ENCODE data around the gene UTS2R. TPM values are rescaled to one million over a fixed set of nuclear protein-coding genes. Genes with fewer than 3 reads are reported as not detected.

The UTS2R gene

GRCh38 chr17:82424001-82424862 lies 52.7 kb downstream of the UTS2R start:
- H3K4ac ChIP-seq (ENCODE audit: low read length), result no peak overlapping the region
- H3K4me1 ChIP-seq (ENCODE audit: control insufficient read depth in 2 of 2, insufficient read depth in 1 of 2, low read depth in 1 of 2, low read length in 2 of 2), result no peaks in the 10 kb centered on the region
- no peak overlapping the region for H3K27ac ChIP-seq (replicated peaks; ENCODE audit: low read length)
- no peak overlapping the region for H4K91ac ChIP-seq (ENCODE audit: low read depth, low read length, poor library complexity)
- H2BK5ac ChIP-seq (ENCODE audit: low read length), result no peak overlapping the region
- no peak overlapping the region for H3K4me2 ChIP-seq (ENCODE audit: insufficient read depth, low read length, poor library complexity, severe bottlenecking)
- no peaks in the 10 kb centered on the region for H3K79me1 ChIP-seq (ENCODE audit: low read depth, low read length)
- no peak overlapping the region for H2BK120ac ChIP-seq (ENCODE audit: low read depth, low read length)
- H3K27me3 ChIP-seq (ENCODE audit: control insufficient read depth in 3 of 3, insufficient read depth in 3 of 3, low read depth in 1 of 3, low read length in 3 of 3), result no peaks in the 10 kb centered on the region
- H2AK5ac ChIP-seq (ENCODE audit: low read depth, low read length), result no peak overlapping the region
- no peak overlapping the region for H2AFZ ChIP-seq (ENCODE audit: low read length)
- H4K8ac ChIP-seq (ENCODE audit: low read depth, low read length), result no peak overlapping the region
- no peak overlapping the region for H3K14ac ChIP-seq (ENCODE audit: low read length)
- no CpG with 5 or more reads among the region's 25 CpGs for WGBS, 2 donors (ENCODE audit: extremely low coverage in 2 of 2, insufficient read length in 2 of 2, insufficient replicate concordance in 1 of 2)
- peaks cover 9 to 23% of the 10 kb centered on the region in 2 donors for H3K36me3 ChIP-seq (replicated peaks in 1 of 2; ENCODE audit: control insufficient read depth in 2 of 2, insufficient read depth in 2 of 2, low read length in 2 of 2)
- H3K9me3 ChIP-seq (replicated peaks in 1 of 2; ENCODE audit: control insufficient read depth in 2 of 2, insufficient read depth in 1 of 2, low read depth in 1 of 2, low read length in 2 of 2), result peaks cover 4 to 8% of the 10 kb centered on the region in 2 donors
- no peak overlapping the region for H3K23ac ChIP-seq (ENCODE audit: low read depth, low read length, poor library complexity)
- peak overlapping the region; percentile 32 for H3K9ac ChIP-seq (ENCODE audit: low read depth, low read length, poor library complexity)
- H3K4me3 ChIP-seq (ENCODE audit: low read length in 2 of 2), result no peak overlapping the region
- no peak overlapping the region for H2BK15ac ChIP-seq (ENCODE audit: low read length)
- peak overlapping the region; percentile 76 for H3K18ac ChIP-seq (ENCODE audit: low read length)
- H2BK12ac ChIP-seq (ENCODE audit: low read length), result no peak overlapping the region
- peak; percentile 30 for DNase-seq (ENCODE audit: low spot score)

- peaks cover 9 to 20% of the 10 kb centered on the region in 2 donors for H3K36me3 ChIP-seq (replicated peaks in 1 of 2; ENCODE audit: control insufficient read depth in 2 of 2, insufficient read depth in 2 of 2, low read length in 2 of 2)
- H3K23ac ChIP-seq (ENCODE audit: low read depth, low read length, poor library complexity), result no peak overlapping the region
- no peak overlapping the region for H2BK5ac ChIP-seq (ENCODE audit: low read length)
- no peak overlapping the region for H2BK12ac ChIP-seq (ENCODE audit: low read length)
- H3K79me1 ChIP-seq (ENCODE audit: low read depth, low read length), result no peaks in the 10 kb centered on the region
- H3K27ac ChIP-seq (replicated peaks; ENCODE audit: low read length), result no peak overlapping the region
- DNase-seq (ENCODE audit: low spot score), result no peak
- no peak overlapping the region for H3K9ac ChIP-seq (ENCODE audit: low read depth, low read length, poor library complexity)
- H3K27me3 ChIP-seq (ENCODE audit: control insufficient read depth in 3 of 3, insufficient read depth in 3 of 3, low read depth in 1 of 3, low read length in 3 of 3), result no peaks in the 10 kb centered on the region
- H2BK15ac ChIP-seq (ENCODE audit: low read length), result no peak overlapping the region
- H4K91ac ChIP-seq (ENCODE audit: low read depth, low read length, poor library complexity), result no peak overlapping the region
- H2AK5ac ChIP-seq (ENCODE audit: low read depth, low read length), result no peak overlapping the region
- H3K4me3 ChIP-seq (ENCODE audit: low read length in 2 of 2), result no peak overlapping the region
- H2AFZ ChIP-seq (ENCODE audit: low read length), result no peak overlapping the region
- no peak overlapping the region for H4K8ac ChIP-seq (ENCODE audit: low read depth, low read length)
- H3K4ac ChIP-seq (ENCODE audit: low read length), result no peak overlapping the region
- peaks cover 4 to 8% of the 10 kb centered on the region in 2 donors for H3K9me3 ChIP-seq (replicated peaks in 1 of 2; ENCODE audit: control insufficient read depth in 2 of 2, insufficient read depth in 1 of 2, low read depth in 1 of 2, low read length in 2 of 2)
- H3K4me2 ChIP-seq (ENCODE audit: insufficient read depth, low read length, poor library complexity, severe bottlenecking), result no peak overlapping the region
- H3K4me1 ChIP-seq (ENCODE audit: control insufficient read depth in 2 of 2, insufficient read depth in 1 of 2, low read depth in 1 of 2, low read length in 2 of 2), result no peaks in the 10 kb centered on the region
- no peak overlapping the region for H2BK120ac ChIP-seq (ENCODE audit: low read depth, low read length)
- H3K18ac ChIP-seq (ENCODE audit: low read length), result no peak overlapping the region
- WGBS, 2 donors (ENCODE audit: extremely low coverage in 2 of 2, insufficient read length in 2 of 2, insufficient replicate concordance in 1 of 2), result no CpG with 5 or more reads among the region's 2 CpGs
- H3K14ac ChIP-seq (ENCODE audit: low read length), result no peak overlapping the region
Measured at GRCh38 chr17:82424863-82425159, 53.2 kb downstream of the UTS2R start.

Small RNA genes lying within 50 kb of the gene (small RNA-seq; reads per million reads assigned to genes)
- not detected for gene RF00019 (ENCODE audit: insufficient read depth)

Data from neuronal stem cell (in vitro differentiated cells).